RWPE2 (cell line): Measurements from ENCODE around the gene TENT5C.

Source experiments
- ATAC-seq: fragments of 200-7000 bp; cut with Tn5 transposase; 3 replicates; pipeline ENCODE4 v1.9.1; 2021; ENCODE audit warnings: low read depth
- DNase-seq: peaks from one replicate; pipeline ENCODE4 v3.0.0-alpha.2; 2020; ENCODE audit warnings: low spot score
- H3K27ac ChIP-seq: fragments of 450-650 bp; 2 replicates; pipeline ENCODE4 v1.5.1; 2017; ENCODE audit warnings: mild to moderate bottlenecking; ENCODE audit not compliant: poor library complexity, severe bottlenecking
- H3K27me3 ChIP-seq: fragments of 250-450 bp; sonication (Bioruptor Pico); 2 replicates; pipeline ENCODE4 v1.5.1; 2021; ENCODE audit warnings: mild to moderate bottlenecking, moderate library complexity; ENCODE audit not compliant: insufficient read depth, poor library complexity, severe bottlenecking
- H3K36me3 ChIP-seq: fragments of 250-450 bp; sonication (Bioruptor Pico); 2 replicates; pipeline ENCODE4 v1.5.1; 2020; ENCODE audit warnings: low read depth, mild to moderate bottlenecking, moderate library complexity
- H3K4me1 ChIP-seq: fragments of 250-450 bp; sonication (Bioruptor Pico); 2 replicates; pipeline ENCODE4 v1.5.1; 2021; ENCODE audit warnings: mild to moderate bottlenecking, moderate library complexity; ENCODE audit not compliant: insufficient read depth, poor library complexity, severe bottlenecking
- H3K4me3 ChIP-seq: fragments of 250-450 bp; sonication (Bioruptor Pico); 2 replicates; pipeline ENCODE4 v1.5.1; 2021; ENCODE audit warnings: mild to moderate bottlenecking, moderate library complexity; ENCODE audit not compliant: severe bottlenecking
- H3K9me3 ChIP-seq: fragments of 250-450 bp; sonication (Bioruptor Pico); 2 replicates; pipeline ENCODE4 v1.5.1; 2021; ENCODE audit warnings: mild to moderate bottlenecking, moderate library complexity; ENCODE audit not compliant: severe bottlenecking
- CTCF ChIP-seq: fragments of 450-650 bp; IDR thresholded peaks from one replicate; pipeline ENCODE4 v1.5.1; 2017; ENCODE audit warnings: mild to moderate bottlenecking, moderate library complexity; ENCODE audit not compliant: poor library complexity, severe bottlenecking

Gene TENT5C

GRCh38 chr1:117660271-117660965 lies 54.6 kb downstream of the TENT5C start:
- no peaks in the 10 kb centered on the region for H3K9me3 ChIP-seq
- TF ChIP-seq CTCF: no peak
- H3K36me3 ChIP-seq: no peaks in the 10 kb centered on the region
- H3K4me3 ChIP-seq: no peak overlapping the region
- H3K27me3 ChIP-seq: no peaks in the 10 kb centered on the region
- H3K27ac ChIP-seq: no peak overlapping the region
- no peak for ATAC-seq
- peaks cover 10% of the 10 kb centered on the region for H3K4me1 ChIP-seq
- DNase-seq: no peak

- Histone ChIP-seq H3K27me3 (no peaks in the 10 kb centered on the region), H3K27ac (no peak overlapping the region), H3K4me3 (no peak overlapping the region), H3K9me3 (no peaks in the 10 kb centered on the region), H3K4me1 (peaks cover 10% of the 10 kb centered on the region), H3K36me3 (no peaks in the 10 kb centered on the region)
- no peak for TF ChIP-seq CTCF
- ATAC-seq: no peak
- DNase-seq: no peak
These were observed 55.2 kb downstream of the TENT5C start for GRCh38 chr1:117661027-117661426.

- Histone ChIP-seq H3K4me1 (no peaks in the 10 kb centered on the region), H3K27me3 (no peaks in the 10 kb centered on the region), H3K36me3 (no peaks in the 10 kb centered on the region), H3K4me3 (no peak overlapping the region), H3K9me3 (no peaks in the 10 kb centered on the region), H3K27ac (no peak overlapping the region)
- TF ChIP-seq CTCF: no peak
- DNase-seq (no peak), ATAC-seq (no peak)
These were observed 56.8 kb downstream of the TENT5C start for GRCh38 chr1:117662667-117663066.

- Histone ChIP-seq H3K4me1 (no peaks in the 10 kb centered on the region), H3K9me3 (no peaks in the 10 kb centered on the region), H3K27ac (no peak overlapping the region), H3K4me3 (no peak overlapping the region), H3K27me3 (no peaks in the 10 kb centered on the region), H3K36me3 (no peaks in the 10 kb centered on the region)
- DNase-seq: no peak
- no peak for TF ChIP-seq CTCF
- no peak for ATAC-seq
These were observed 57.5 kb downstream of the TENT5C start for GRCh38 chr1:117663156-117663902.

- ATAC-seq (no peak), DNase-seq (no peak)
- H3K4me1 ChIP-seq: no peaks in the 10 kb centered on the region
- no peak overlapping the region for H3K4me3 ChIP-seq
- H3K36me3 ChIP-seq: no peaks in the 10 kb centered on the region
- H3K27ac ChIP-seq: no peak overlapping the region
- H3K9me3 ChIP-seq: no peaks in the 10 kb centered on the region
- no peak for TF ChIP-seq CTCF
- H3K27me3 ChIP-seq: no peaks in the 10 kb centered on the region
These were observed 58.5 kb downstream of the TENT5C start for GRCh38 chr1:117664314-117664713.
